K562 (cell line): ENCODE results near the gene GFI1B. TPM values are rescaled to one million over a fixed set of nuclear protein-coding genes. Genes with fewer than 3 reads are reported as not detected.

Experiments used
- CREB1 ChIP-seq, 2 experiments: sonication (generic) in 1 of 2; formaldehyde crosslinking in 1 of 2; IDR thresholded peaks; 2 replicates each; pipeline versions ENCODE4 v1.6.1 to v1.8.0; 2012 to 2022; ENCODE audit warnings: inconsistent platforms in 1 of 2, mild to moderate bottlenecking in 1 of 2, missing genetic modification reagents in 1 of 2, moderate library complexity in 1 of 2
- KLF1 ChIP-seq: fragments of 450-650 bp; IDR thresholded peaks from 2 replicates; pipeline ENCODE4 v1.6.1; 2016; ENCODE audit warnings: missing genetic modification characterization, missing compliant biosample characterization
- MAFF ChIP-seq: IDR thresholded peaks from 2 replicates; pipeline ENCODE4 v1.6.1; 2012; ENCODE audit warnings: low read length, improper control_type of control experiment
- MTA1 ChIP-seq: fragments of 450-650 bp; IDR thresholded peaks from 2 replicates; pipeline ENCODE4 v1.6.1; 2017; ENCODE audit warnings: borderline replicate concordance
- SP1 ChIP-seq: sonication (generic); formaldehyde crosslinking; IDR thresholded peaks from 2 replicates; pipeline ENCODE4 v1.8.1; 2022; ENCODE audit warnings: mild to moderate bottlenecking, missing genetic modification reagents
- ZBTB34 ChIP-seq: fragments of 250-450 bp; sonication (Bioruptor Pico); IDR thresholded peaks from 2 replicates; pipeline ENCODE4 v1.8.0; 2021; ENCODE audit warnings: mild to moderate bottlenecking, moderate library complexity
- ZNF263 ChIP-seq: sonication (generic); formaldehyde crosslinking; IDR thresholded peaks from 2 replicates; pipeline ENCODE4 v1.8.0; 2022; ENCODE audit warnings: mild to moderate bottlenecking, missing genetic modification reagents, borderline replicate concordance
- polyA plus RNA-seq, 8 experiments: library from polyadenylated mRNA; depleted of rRNA in 4 of 8; stranded (reverse) in 5 of 8; unstranded in 3 of 8; fragments of >200 nt; fragmentation: Nextera tagmentation in 2 of 8; fragmentation: Illumina TruSeq in 1 of 8; extraction: Ambion mirVana in 2 of 8; extraction: Trizol in 1 of 8; gene quantifications; 2 replicates each; pipeline versions ENCODE4 v1.2.1 to v1.2.3, GENCODE V29; 2011 to 2014; ENCODE audit warnings: inconsistent platforms in 1 of 8, missing spikeins in 1 of 8
- total RNA-seq, 7 experiments: library from RNA; depleted of rRNA in 6 of 7; stranded (reverse); fragments of >200 nt in 6 of 7; fragmentation: Illumina TruSeq in 2 of 7; extraction: Trizol in 2 of 7; gene quantifications; 2 replicates each; pipeline versions ENCODE4 v1.2.1 to v1.2.3, GENCODE V29; 2011 to 2021; ENCODE audit warnings: low replicate concordance in 1 of 7
- TF ChIP-seq, protein P1 (sequence below): fragments of 450-650 bp; IDR thresholded peaks from 2 replicates; pipeline ENCODE4 v1.6.1; 2017; ENCODE audit warnings: antibody characterized with exemption, mild to moderate bottlenecking
- TF ChIP-seq, protein P2 (sequence below): sonication (generic); formaldehyde crosslinking; IDR thresholded peaks from 2 replicates; pipeline ENCODE4 v1.8.0; 2022; ENCODE audit warnings: missing genetic modification reagents, mild to moderate bottlenecking, borderline replicate concordance
- TF ChIP-seq, protein P3 (sequence below), 3 experiments: fragments of 200-800 bp in 1 of 3; fragments of 250-450 bp in 1 of 3; fragments of 450-650 bp in 1 of 3; sonication (Bioruptor Pico) in 1 of 3; sonication (Bioruptor generic) in 1 of 3; formaldehyde crosslinking in 1 of 3; IDR thresholded peaks; 2 replicates each; pipeline versions ENCODE4 v1.6.1 to v1.8.0; 2016 to 2022; ENCODE audit warnings: mild to moderate bottlenecking in 2 of 3, missing genetic modification characterization in 2 of 3, missing compliant biosample characterization in 1 of 3, moderate library complexity in 1 of 3
- TF ChIP-seq, protein P4 (sequence below): fragments of 250-450 bp; sonication (Bioruptor Pico); IDR thresholded peaks from 2 replicates; pipeline ENCODE4 v1.5.0; 2021; ENCODE audit warnings: mild to moderate bottlenecking, borderline replicate concordance

Gene GFI1B
- total and polyA plus RNA-seq, 9 of the 15 experiments (the other 6 are each of a cell fraction or from before 2014, with no cell fraction given): 8.0 to 75.7 (median 34.5) TPM

- TF ChIP-seq, protein P1, sequence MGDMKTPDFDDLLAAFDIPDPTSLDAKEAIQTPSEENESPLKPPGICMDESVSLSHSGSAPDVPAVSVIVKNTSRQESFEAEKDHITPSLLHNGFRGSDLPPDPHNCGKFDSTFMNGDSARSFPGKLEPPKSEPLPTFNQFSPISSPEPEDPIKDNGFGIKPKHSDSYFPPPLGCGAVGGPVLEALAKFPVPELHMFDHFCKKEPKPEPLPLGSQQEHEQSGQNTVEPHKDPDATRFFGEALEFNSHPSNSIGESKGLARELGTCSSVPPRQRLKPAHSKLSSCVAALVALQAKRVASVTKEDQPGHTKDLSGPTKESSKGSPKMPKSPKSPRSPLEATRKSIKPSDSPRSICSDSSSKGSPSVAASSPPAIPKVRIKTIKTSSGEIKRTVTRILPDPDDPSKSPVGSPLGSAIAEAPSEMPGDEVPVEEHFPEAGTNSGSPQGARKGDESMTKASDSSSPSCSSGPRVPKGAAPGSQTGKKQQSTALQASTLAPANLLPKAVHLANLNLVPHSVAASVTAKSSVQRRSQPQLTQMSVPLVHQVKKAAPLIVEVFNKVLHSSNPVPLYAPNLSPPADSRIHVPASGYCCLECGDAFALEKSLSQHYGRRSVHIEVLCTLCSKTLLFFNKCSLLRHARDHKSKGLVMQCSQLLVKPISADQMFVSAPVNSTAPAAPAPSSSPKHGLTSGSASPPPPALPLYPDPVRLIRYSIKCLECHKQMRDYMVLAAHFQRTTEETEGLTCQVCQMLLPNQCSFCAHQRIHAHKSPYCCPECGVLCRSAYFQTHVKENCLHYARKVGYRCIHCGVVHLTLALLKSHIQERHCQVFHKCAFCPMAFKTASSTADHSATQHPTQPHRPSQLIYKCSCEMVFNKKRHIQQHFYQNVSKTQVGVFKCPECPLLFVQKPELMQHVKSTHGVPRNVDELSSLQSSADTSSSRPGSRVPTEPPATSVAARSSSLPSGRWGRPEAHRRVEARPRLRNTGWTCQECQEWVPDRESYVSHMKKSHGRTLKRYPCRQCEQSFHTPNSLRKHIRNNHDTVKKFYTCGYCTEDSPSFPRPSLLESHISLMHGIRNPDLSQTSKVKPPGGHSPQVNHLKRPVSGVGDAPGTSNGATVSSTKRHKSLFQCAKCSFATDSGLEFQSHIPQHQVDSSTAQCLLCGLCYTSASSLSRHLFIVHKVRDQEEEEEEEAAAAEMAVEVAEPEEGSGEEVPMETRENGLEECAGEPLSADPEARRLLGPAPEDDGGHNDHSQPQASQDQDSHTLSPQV: no peak
- TF ChIP-seq, protein P2, sequence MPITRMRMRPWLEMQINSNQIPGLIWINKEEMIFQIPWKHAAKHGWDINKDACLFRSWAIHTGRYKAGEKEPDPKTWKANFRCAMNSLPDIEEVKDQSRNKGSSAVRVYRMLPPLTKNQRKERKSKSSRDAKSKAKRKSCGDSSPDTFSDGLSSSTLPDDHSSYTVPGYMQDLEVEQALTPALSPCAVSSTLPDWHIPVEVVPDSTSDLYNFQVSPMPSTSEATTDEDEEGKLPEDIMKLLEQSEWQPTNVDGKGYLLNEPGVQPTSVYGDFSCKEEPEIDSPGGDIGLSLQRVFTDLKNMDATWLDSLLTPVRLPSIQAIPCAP (CRISPR knock-in tag): no peak
- TF ChIP-seq SP1 (CRISPR knock-in tag) (peak; percentile 100), MTA1 (no peak), MAFF (no peak), ZNF263 (CRISPR knock-in tag) (peak; percentile 52; the same call in 1 of the 2 replicates), ZBTB34 (CRISPR knock-in tag) (no peak), KLF1 (tag) (0 out of 2 replicates have a peak, but pooled peaks have one; percentile 42), CREB1 (IDR thresholded peaks at IDR 0.05) (peak; percentile 81), CREB1 (CRISPR knock-in tag; IDR thresholded peaks at IDR 0.05) (peak; percentile 83)
- TF ChIP-seq, protein P3, sequence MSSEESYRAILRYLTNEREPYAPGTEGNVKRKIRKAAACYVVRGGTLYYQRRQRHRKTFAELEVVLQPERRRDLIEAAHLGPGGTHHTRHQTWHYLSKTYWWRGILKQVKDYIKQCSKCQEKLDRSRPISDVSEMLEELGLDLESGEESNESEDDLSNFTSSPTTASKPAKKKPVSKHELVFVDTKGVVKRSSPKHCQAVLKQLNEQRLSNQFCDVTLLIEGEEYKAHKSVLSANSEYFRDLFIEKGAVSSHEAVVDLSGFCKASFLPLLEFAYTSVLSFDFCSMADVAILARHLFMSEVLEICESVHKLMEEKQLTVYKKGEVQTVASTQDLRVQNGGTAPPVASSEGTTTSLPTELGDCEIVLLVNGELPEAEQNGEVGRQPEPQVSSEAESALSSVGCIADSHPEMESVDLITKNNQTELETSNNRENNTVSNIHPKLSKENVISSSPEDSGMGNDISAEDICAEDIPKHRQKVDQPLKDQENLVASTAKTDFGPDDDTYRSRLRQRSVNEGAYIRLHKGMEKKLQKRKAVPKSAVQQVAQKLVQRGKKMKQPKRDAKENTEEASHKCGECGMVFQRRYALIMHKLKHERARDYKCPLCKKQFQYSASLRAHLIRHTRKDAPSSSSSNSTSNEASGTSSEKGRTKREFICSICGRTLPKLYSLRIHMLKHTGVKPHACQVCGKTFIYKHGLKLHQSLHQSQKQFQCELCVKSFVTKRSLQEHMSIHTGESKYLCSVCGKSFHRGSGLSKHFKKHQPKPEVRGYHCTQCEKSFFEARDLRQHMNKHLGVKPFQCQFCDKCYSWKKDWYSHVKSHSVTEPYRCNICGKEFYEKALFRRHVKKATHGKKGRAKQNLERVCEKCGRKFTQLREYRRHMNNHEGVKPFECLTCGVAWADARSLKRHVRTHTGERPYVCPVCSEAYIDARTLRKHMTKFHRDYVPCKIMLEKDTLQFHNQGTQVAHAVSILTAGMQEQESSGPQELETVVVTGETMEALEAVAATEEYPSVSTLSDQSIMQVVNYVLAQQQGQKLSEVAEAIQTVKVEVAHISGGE (CRISPR knock-in tag; IDR thresholded peaks at IDR 0.05): no peak; a peak in 1 of 6 replicates
- TF ChIP-seq, protein P4, sequence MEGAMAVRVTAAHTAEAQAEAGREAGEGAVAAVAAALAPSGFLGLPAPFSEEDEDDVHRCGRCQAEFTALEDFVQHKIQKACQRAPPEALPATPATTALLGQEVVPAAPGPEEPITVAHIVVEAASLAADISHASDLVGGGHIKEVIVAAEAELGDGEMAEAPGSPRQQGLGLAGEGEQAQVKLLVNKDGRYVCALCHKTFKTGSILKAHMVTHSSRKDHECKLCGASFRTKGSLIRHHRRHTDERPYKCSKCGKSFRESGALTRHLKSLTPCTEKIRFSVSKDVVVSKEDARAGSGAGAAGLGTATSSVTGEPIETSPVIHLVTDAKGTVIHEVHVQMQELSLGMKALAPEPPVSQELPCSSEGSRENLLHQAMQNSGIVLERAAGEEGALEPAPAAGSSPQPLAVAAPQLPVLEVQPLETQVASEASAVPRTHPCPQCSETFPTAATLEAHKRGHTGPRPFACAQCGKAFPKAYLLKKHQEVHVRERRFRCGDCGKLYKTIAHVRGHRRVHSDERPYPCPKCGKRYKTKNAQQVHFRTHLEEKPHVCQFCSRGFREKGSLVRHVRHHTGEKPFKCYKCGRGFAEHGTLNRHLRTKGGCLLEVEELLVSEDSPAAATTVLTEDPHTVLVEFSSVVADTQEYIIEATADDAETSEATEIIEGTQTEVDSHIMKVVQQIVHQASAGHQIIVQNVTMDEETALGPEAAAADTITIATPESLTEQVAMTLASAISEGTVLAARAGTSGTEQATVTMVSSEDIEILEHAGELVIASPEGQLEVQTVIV (CRISPR knock-in tag): peak; percentile 95
Measured at GRCh38 chr9:132944294-132945185, 34.0 kb upstream of the GFI1B start, which contains the start of gene TSC1 (continued).
